Limb (tissue), 2 donors: ENCODE results near the gene S100A1.

Experiments used
- DNase-seq, 2 donors: peaks; one replicate each; pipeline ENCODE4 v3.0.0-alpha.2; 2016; ENCODE audit errors: extremely low spot score in 2 of 2

S100A1 gene

GRCh38 chr1:153680120-153680403 lies 51.8 kb downstream of the S100A1 start:
- no peak for DNase-seq
